ENCODE results near the gene CAMTA1. TPM values are rescaled to one million over a fixed set of nuclear protein-coding genes. Genes with fewer than 3 reads are reported as not detected.

CAMTA1 gene
- polyA plus RNA-seq, 1 of the 3 experiments (the other 2 are of a cell fraction) = 63.1 TPM

DNA sequence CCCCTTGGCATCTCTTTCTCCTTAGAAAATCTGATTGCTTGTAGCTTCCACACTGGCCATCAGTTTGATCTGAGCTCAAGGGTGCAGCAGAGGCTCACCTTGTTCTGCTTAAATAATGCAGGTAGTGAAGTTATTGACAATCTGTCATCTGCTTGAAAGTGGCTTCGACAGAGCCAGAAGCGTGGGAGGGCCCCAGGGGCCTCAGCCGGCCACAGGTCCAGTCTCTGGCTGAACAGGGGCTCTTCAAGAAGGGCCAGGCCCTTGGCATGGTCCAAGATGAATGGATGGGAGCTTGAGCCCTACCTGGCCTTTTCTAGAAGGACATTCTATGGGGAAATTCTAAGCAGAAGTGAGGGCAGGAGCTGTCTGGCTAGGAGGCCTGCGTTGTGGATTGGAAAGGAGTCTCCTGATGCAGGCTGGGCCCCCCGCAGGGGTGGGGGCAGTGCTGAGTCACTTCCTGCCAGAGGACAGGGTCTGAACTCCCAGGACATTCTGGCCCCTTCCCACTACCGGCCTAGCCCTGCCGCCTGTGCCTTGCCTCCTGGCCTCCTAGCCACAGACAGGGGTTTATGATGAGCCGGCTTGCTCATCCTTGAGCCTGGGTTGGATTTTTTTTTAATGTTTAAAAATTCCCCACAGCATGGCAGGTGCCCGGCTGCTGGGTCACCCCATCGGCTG, 823.5 kb downstream of the CAMTA1 start (continued):
- TF ChIP-seq, protein P1, sequence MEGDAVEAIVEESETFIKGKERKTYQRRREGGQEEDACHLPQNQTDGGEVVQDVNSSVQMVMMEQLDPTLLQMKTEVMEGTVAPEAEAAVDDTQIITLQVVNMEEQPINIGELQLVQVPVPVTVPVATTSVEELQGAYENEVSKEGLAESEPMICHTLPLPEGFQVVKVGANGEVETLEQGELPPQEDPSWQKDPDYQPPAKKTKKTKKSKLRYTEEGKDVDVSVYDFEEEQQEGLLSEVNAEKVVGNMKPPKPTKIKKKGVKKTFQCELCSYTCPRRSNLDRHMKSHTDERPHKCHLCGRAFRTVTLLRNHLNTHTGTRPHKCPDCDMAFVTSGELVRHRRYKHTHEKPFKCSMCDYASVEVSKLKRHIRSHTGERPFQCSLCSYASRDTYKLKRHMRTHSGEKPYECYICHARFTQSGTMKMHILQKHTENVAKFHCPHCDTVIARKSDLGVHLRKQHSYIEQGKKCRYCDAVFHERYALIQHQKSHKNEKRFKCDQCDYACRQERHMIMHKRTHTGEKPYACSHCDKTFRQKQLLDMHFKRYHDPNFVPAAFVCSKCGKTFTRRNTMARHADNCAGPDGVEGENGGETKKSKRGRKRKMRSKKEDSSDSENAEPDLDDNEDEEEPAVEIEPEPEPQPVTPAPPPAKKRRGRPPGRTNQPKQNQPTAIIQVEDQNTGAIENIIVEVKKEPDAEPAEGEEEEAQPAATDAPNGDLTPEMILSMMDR (IDR thresholded peaks at IDR 0.05) = no peak

DNA sequence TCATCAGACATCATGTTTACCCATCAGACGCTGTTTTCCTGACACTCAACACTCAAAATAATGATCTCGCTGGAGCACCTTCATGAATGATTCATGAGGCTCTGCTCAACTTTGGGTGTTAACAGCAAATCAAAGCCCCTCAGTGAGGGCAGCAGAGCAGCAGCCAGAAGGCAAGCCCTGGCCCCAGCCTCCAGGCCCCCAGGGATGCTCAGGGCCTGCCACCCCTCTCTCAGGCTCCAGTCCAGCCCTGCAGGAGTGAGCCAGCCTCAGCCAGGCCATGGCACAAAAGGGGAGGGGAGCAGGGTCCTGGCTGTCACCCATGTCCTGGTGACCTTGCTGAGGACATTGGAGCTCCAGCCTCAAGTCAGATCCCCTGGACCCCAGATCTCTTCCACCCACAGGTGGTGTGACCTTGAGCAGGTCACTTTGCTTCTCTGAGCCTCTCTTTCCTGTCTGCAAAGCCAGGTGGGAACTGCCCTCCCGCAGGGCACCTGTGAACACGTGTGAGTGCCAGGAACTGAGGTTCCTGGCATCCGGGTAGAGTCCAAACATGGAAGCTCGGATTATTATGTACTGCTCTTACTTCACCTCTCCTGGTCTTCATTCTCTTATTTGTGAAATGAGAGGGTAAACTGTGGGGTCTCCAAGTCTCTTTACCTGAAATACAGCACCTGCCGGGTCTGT, 824.2 kb downstream of the CAMTA1 start:
- H3K4me1 ChIP-seq (ENCODE audit: control insufficient read depth in 1 of 2, insufficient read depth in 2 of 2, low read depth in 1 of 2, low read length in 1 of 2) = peaks cover 0 to 39% of the 10 kb centered on the region in 2 experiments; a peak in 1 of 4 replicates
- H3K27ac ChIP-seq (ENCODE audit: low read depth in 2 of 2, low read length in 1 of 2) = peak overlapping the region in 1 of 2 experiments; percentile 50; a peak in 1 of 4 replicates
- ChIA-PET POLR2A (interaction anchor here (2.3 kb wide), 1 partner anchor 20 kb away, joined by 6 read pairs; no protein-coding TSS in a partner anchor), CTCF (interaction anchor here (0.7 to 1.7 kb wide), 2 partner anchors 25 to 38 kb away, joined by 4 to 7 read pairs; no protein-coding TSS in a partner anchor)
- H3K4me2 ChIP-seq = no peak overlapping the region
- no peak for DNase-seq
- no peaks in the 10 kb centered on the region for H3K9me3 ChIP-seq
- H3K27me3 ChIP-seq (ENCODE audit: insufficient read depth) = no peaks in the 10 kb centered on the region; the same call in 1 of the 2 replicates
- no peaks in the 10 kb centered on the region for H3F3A ChIP-seq (replicated peaks; ENCODE audit: insufficient read depth)
- no peak overlapping the region for H3K9ac ChIP-seq
- no peaks in the 10 kb centered on the region for H3K79me2 ChIP-seq (ENCODE audit: insufficient read depth)
- 62% methylated on average over 5 of the region's 7 CpGs for WGBS (ENCODE audit: low lambda C conversion rate)
- H2AFZ ChIP-seq (ENCODE audit: low read depth) = no peak overlapping the region
- H3K4me3 ChIP-seq (ENCODE audit: low read depth in 2 of 2, low read length in 1 of 2) = no peak overlapping the region
- no peaks in the 10 kb centered on the region for H4K20me1 ChIP-seq (ENCODE audit: insufficient read depth)
- no peak for TF ChIP-seq ELF1 (IDR thresholded peaks at IDR 0.05)
- no peaks in the 10 kb centered on the region for H3K36me3 ChIP-seq (replicated peaks in 1 of 2; ENCODE audit: control insufficient read depth in 1 of 2, insufficient read depth in 2 of 2, low read length in 1 of 2)
- no peaks in the 10 kb centered on the region for H3K9me2 ChIP-seq

DNA sequence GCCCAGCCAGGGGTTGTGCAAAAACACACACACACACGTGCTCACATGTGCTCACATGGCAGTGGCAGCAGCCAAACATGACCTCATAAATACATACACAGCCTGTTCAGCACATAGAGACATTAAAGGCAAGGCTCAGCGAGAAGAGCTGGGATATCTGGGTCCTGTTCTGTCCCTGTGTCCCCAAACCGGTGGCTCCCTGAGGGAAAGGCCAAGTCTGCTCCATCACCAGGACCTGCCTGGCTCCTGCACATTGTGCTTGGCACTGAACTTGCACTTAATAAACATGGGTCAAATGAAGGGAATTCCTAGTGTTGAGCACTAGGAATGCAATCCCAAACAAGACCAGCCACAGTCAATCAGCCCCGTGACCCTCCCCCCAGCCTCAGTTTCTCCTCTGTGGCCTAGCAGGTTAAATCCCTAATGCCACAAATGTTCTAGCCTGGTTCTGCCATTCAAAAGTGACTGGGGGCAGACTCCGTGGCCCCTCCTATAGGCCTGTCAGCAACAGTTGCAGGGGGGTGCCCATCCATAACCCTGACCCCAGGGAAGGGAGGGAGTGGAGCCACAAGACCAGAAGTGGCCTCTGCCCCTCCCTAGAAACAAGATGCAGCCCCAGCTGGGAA, 825.0 kb downstream of the CAMTA1 start:
- Histone ChIP-seq H3K9ac (no peak overlapping the region), H3K79me2 (ENCODE audit: insufficient read depth) (no peaks in the 10 kb centered on the region), H4K20me1 (ENCODE audit: insufficient read depth) (no peaks in the 10 kb centered on the region), H3K27ac (ENCODE audit: low read depth in 2 of 2, low read length in 1 of 2) (no peak overlapping the region; a peak in 1 of 4 replicates), H3K4me3 (ENCODE audit: low read depth in 2 of 2, low read length in 1 of 2) (no peak overlapping the region), H2AFZ (ENCODE audit: low read depth) (no peak overlapping the region), H3F3A (replicated peaks; ENCODE audit: insufficient read depth) (no peaks in the 10 kb centered on the region), H3K4me1 (ENCODE audit: control insufficient read depth in 1 of 2, insufficient read depth in 2 of 2, low read depth in 1 of 2, low read length in 1 of 2) (peaks cover 0 to 47% of the 10 kb centered on the region in 2 experiments; a peak in 1 of 4 replicates), H3K9me2 (no peaks in the 10 kb centered on the region), H3K4me2 (no peak overlapping the region), H3K9me3 (no peaks in the 10 kb centered on the region), H3K36me3 (replicated peaks in 1 of 2; ENCODE audit: control insufficient read depth in 1 of 2, insufficient read depth in 2 of 2, low read length in 1 of 2) (no peaks in the 10 kb centered on the region), H3K27me3 (ENCODE audit: insufficient read depth) (no peaks in the 10 kb centered on the region)
- TF ChIP-seq JUND (IDR thresholded peaks at IDR 0.05) (no peak), CHD2 (IDR thresholded peaks at IDR 0.05; ENCODE audit: low read length, partially characterized antibody) (no peak), GATA2 (CRISPR knock-in tag; IDR thresholded peaks at IDR 0.05) (no peak)
- TF ChIP-seq, protein P2, sequence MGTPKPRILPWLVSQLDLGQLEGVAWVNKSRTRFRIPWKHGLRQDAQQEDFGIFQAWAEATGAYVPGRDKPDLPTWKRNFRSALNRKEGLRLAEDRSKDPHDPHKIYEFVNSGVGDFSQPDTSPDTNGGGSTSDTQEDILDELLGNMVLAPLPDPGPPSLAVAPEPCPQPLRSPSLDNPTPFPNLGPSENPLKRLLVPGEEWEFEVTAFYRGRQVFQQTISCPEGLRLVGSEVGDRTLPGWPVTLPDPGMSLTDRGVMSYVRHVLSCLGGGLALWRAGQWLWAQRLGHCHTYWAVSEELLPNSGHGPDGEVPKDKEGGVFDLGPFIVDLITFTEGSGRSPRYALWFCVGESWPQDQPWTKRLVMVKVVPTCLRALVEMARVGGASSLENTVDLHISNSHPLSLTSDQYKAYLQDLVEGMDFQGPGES (IDR thresholded peaks at IDR 0.05; ENCODE audit: low read depth, low read length) = no peak
- TF ChIP-seq, protein P3, sequence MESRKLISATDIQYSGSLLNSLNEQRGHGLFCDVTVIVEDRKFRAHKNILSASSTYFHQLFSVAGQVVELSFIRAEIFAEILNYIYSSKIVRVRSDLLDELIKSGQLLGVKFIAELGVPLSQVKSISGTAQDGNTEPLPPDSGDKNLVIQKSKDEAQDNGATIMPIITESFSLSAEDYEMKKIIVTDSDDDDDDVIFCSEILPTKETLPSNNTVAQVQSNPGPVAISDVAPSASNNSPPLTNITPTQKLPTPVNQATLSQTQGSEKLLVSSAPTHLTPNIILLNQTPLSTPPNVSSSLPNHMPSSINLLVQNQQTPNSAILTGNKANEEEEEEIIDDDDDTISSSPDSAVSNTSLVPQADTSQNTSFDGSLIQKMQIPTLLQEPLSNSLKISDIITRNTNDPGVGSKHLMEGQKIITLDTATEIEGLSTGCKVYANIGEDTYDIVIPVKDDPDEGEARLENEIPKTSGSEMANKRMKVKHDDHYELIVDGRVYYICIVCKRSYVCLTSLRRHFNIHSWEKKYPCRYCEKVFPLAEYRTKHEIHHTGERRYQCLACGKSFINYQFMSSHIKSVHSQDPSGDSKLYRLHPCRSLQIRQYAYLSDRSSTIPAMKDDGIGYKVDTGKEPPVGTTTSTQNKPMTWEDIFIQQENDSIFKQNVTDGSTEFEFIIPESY (IDR thresholded peaks at IDR 0.05; ENCODE audit: borderline replicate concordance, low read depth) = no peak
- TF ChIP-seq, protein P4, sequence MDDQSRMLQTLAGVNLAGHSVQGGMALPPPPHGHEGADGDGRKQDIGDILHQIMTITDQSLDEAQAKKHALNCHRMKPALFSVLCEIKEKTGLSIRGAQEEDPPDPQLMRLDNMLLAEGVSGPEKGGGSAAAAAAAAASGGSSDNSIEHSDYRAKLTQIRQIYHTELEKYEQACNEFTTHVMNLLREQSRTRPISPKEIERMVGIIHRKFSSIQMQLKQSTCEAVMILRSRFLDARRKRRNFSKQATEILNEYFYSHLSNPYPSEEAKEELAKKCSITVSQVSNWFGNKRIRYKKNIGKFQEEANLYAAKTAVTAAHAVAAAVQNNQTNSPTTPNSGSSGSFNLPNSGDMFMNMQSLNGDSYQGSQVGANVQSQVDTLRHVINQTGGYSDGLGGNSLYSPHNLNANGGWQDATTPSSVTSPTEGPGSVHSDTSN (IDR thresholded peaks at IDR 0.05) = no peak
- ChIA-PET CTCF (interaction anchor here (0.7 to 1.7 kb wide), 2 partner anchors 26 to 37 kb away, joined by 4 to 7 read pairs; no protein-coding TSS in a partner anchor), POLR2A (interaction anchor here (2.3 kb wide), 1 partner anchor 19 kb away, joined by 6 read pairs; no protein-coding TSS in a partner anchor)
- WGBS (ENCODE audit: low lambda C conversion rate) = 42% methylated on average over 3 of the region's 5 CpGs
- no peak for DNase-seq
